HL-60 (cell line): ENCODE results near the gene TYMP.

Experiments
- CTCF ChIP-seq: IDR thresholded peaks from one replicate; pipeline ENCODE4 v1.5.1; 2011; ENCODE audit warnings: low read length, control low read depth, inconsistent platforms; ENCODE audit not compliant: insufficient read depth
- POLR2AphosphoS5 ChIP-seq: IDR thresholded peaks from 2 replicates; pipeline ENCODE4 v1.6.1; 2012; ENCODE audit warnings: low read depth
- REST ChIP-seq: IDR thresholded peaks from 2 replicates; pipeline ENCODE4 v1.6.1; 2012; ENCODE audit warnings: low read depth; ENCODE audit not compliant: insufficient replicate concordance

- 0 out of 2 replicates have a peak, but pooled peaks have one; percentile 31 for TF ChIP-seq POLR2AphosphoS5
- peak; percentile 72 for TF ChIP-seq CTCF
- TF ChIP-seq REST: no peak
These were observed 33.0 kb upstream of the TYMP start, which contains the start of gene SYCE3 for GRCh38 chr22:50562523-50563412.
